Effector CD4-positive, alpha-beta T cell (primary cell): Measurements from ENCODE around the gene ATF7.

Source experiments
- DNase-seq: peaks from one replicate; pipeline ENCODE4 v3.0.0-alpha.2; 2020

The ATF7 gene

GRCh38 chr12:53500142-53500775 is 125.9 kb downstream of the ATF7 start:
- no peak for DNase-seq

- peak; percentile 44 for DNase-seq
These were observed 126.7 kb downstream of the ATF7 start, which contains the start of gene MAP3K12 for GRCh38 chr12:53499266-53500141. TSS of gene MAP3K12 (minus strand) at chr12:53499458. CDS start at chr12:53487391, 12,067 bp downstream.

DNA sequence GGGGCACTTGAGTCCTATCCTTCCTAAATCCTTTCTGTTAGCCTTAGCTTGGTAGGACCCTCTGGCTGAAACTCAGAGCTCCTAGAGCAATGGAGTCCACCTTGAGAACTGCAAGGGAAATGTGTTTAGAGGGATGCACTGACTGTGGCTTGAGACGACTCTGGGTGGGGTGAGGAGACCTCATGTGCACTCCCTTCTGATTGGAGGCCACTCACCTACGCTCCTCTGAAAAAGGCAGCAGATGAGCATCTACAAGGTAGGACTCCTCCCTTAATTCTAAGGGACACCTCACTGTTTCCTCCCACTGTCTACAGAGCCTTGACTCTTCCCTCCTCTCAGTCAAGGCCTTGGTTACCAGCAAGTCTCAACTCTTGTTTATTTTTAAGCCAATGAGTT is 127.9 kb downstream of the ATF7 start:
- DNase-seq = no peak

DNA sequence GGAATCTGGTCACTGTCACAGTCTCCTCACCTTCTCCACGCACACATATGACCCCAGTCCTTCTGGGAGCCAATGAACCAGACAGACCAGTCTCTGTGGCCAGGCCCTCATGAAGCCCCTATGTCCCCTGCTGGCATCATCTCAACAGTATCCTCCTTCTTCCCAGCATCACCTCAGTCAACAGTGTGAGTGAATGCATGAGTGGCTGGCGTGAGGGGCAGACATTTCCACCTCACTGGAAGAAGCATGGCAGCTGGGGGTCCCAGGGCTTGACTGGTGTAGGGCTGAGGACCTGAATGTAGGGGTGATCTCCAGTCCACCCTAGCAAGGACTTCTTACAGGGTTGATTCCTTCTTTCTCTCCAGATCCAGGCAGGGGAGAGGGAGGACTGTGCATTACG is 128.7 kb downstream of the ATF7 start:
- no peak for DNase-seq

DNA sequence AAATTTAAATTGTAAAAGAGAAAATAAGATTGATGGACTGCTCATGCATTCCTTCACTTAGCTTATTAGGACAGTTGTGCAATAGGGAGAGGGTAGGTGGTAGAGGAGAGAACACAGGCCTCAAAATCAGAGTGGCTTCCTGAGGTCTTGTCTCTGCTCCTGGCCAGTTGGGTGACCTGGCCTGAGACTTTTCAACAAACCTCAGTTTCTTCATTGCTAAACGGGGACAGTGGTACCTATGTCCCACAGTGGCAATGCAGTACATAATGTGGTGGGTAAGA is 129.5 kb downstream of the ATF7 start:
- DNase-seq = no peak

GRCh38 chr12:53495903-53496751 is 130.1 kb downstream of the ATF7 start:
- DNase-seq = no peak

DNA sequence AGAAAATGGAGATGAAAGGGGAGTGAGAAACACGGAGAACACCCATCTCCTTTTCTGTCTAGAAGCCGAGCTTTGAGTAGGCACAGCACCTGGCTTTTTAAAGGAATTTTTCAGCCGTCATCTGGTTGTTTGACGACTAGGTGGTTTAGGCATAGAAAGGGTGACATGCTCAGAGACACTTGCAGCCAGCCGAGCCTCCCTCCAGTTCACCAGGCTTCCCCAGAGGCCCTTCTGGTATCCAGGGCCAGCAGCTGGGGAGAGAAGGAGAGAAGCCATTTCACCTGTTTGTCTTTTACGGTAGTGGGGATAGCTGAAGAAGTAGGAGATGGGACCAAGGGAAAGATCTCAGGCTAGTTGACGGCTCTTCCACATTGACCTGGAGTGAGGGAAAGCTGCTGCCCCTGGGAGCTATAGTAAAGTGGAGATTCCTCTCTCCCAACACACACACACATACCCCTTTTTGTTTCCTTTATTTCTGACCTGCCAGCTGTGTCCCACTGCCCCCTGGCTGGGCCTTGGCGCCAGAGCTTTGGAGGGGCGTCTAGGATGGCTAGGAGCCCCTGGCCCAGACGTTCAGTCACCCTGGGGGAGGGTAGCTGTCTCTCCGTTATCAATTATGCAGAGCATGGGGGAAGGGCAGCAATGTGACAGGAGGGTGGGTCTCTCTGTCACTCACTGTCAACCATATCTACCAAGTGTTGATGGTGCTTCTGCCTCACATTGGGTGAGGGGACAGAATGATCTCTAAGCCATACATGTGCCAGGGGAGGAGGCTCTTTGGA is 132.4 kb downstream of the ATF7 start:
- DNase-seq = no peak

DNA sequence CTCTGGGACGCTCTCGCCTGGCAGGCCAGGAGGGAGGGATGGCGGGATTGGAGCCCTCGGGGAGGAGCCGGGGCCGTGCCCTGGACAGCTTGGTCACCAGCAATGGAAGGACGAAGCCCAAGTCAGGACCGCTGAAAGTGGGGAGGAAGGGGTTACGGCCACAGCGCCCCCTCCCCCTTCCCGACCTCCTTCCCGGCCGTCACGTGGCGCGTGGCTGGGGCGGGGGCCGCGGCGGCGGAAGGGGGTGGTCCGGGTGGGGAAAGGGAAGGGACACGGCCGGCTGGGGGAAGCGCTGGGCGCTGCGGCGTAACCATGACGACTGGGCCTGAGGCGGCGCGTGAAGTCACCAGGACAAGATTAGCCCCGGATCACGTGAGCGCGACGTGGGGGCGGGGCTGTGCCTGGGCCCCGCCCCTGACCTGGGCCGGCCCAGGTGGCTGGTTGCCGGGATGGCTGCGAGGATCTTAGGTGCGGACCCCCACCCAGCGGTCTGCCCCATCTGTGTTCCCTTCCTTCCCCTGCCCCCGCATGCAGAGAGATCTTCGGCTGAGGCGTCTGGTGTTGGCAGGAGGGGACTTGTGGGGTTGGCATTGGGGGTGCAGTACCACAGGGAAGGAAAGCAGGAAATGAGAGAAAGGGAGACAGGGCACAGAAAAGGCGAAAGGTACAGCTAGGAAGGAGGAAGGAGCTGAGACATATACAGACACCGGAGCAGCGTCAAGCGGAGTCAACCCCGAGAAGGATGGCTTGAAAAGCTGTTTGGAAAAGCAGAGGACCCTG is 133.2 kb downstream of the ATF7 start:
- peak; percentile 85 for DNase-seq

DNA sequence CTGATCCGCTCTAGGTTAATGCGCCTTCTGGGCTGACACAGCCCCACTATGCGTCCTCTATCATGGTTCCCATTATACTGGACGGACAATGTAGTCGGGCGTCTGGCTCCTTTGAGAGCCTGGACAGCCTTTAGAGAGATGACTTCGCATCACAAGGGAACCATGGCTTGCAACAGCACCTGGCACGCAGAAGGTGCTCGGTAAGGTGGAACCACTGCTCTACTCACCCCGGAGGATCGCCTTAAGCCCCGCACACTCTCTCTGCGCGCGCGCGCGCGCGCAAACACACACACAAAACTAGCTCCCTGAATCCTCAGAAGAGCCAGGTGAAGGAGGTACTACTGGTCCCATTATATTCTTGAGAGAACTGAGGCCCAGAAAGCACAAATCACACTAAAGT is 134.0 kb downstream of the ATF7 start:
- no peak for DNase-seq

DNA sequence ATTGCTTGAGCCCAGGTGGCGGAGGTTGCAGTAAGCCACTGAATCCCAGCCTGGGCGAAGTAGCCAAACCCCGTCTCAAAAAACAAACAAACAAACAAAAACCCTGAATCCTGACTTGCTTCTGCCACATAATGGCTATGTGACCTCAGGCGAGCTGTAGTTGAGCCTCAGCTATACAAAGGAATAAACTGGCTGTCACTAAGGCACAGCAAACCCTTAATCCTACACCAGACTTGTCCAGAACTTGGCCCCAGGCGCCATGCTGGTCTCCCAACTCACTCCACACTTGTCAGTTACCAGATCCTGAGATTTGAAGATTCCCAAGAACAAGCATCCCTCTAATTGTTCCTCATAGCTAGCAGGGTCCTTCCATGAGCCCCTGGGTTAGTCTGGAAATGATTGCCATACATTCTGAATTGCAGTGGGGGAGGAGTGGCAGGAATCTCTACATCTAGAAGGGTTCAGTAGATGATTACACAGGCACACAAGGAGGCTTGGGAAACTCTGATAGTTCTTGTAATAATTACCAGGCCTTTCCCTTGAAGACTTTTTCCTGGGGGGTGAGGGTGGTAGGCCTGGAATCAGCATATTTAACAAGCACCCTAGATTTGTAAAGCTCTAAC is 136.8 kb downstream of the ATF7 start:
- DNase-seq = no peak

- DNase-seq = no peak
These were observed 139.3 kb downstream of the ATF7 start for GRCh38 chr12:53486736-53487487.

GRCh38 chr12:53485955-53486735 is 140.0 kb downstream of the ATF7 start:
- no peak for DNase-seq

- no peak for DNase-seq
These were observed 141.3 kb downstream of the ATF7 start for GRCh38 chr12:53484686-53485575.

GRCh38 chr12:53483979-53484377 is 142.2 kb downstream of the ATF7 start:
- DNase-seq = no peak

DNA sequence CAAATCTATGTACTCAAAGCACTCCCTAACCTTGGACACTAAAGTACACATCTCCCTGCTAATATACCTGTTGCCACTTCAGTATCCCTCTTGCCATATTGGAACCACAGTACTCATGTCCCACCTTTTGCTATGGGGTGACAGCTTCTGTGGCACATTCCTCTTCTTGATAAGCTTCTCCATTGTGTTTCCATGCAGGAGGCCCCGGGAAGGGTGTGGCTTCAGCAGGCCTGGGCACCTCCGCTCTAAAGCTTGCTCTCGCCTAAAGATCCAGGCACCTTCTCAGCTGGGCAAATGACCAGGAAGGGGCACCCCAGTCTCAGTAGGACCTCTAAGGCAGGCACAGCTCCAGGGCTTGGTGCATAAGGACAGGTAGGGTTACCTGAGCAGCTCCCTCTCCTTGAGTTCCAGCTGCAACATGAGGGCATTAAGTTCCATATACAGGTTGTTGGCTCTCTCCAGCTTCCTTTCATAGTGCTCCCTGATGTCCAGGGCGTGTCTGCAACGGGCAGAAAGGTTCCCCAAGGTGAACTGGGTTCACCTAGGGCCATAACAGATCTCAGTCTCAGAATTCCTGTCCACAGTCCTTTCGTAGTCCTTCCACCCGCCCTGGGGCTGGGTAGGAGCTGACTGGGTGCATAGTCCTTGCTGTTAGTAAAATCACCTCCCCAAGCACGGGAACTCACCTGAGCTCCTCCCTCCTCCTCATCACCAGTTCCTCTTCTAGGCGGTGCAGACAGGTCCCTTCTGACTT is 142.8 kb downstream of the ATF7 start:
- no peak for DNase-seq

GRCh38 chr12:53482626-53483168 is 143.5 kb downstream of the ATF7 start:
- DNase-seq = no peak

- no peak for DNase-seq
These were observed 144.1 kb downstream of the ATF7 start for GRCh38 chr12:53481939-53482586.
